K562 (cell line): ENCODE data around the gene KRT8. TPM values are rescaled to one million over a fixed set of nuclear protein-coding genes. Genes with fewer than 3 reads are reported as not detected.

ENCODE experiments used
- FOXJ2 ChIP-seq: fragments of 200-800 bp; sonication (Bioruptor generic); IDR thresholded peaks from 2 replicates; pipeline ENCODE4 v1.6.1; 2016; ENCODE audit warnings: missing genetic modification characterization, missing compliant biosample characterization
- GATAD2B ChIP-seq: fragments of 450-650 bp; IDR thresholded peaks from 2 replicates; pipeline ENCODE4 v1.6.1; 2017; ENCODE audit warnings: mild to moderate bottlenecking, borderline replicate concordance
- HSF4 ChIP-seq: fragments of 250-450 bp; sonication (Bioruptor Pico); IDR thresholded peaks from 2 replicates; pipeline ENCODE4 v2.1.2; 2022; ENCODE audit warnings: mild to moderate bottlenecking, moderate library complexity, borderline replicate concordance
- KDM2B ChIP-seq: fragments of 250-450 bp; sonication (Bioruptor Pico); IDR thresholded peaks from 2 replicates; pipeline ENCODE4 v1.8.0; 2021; ENCODE audit warnings: mild to moderate bottlenecking, moderate library complexity
- MAFF ChIP-seq: IDR thresholded peaks from 2 replicates; pipeline ENCODE4 v1.6.1; 2012; ENCODE audit warnings: low read length, improper control_type of control experiment
- MCM2 ChIP-seq: fragments of 450-650 bp; IDR thresholded peaks from 2 replicates; pipeline ENCODE4 v1.6.1; 2017; ENCODE audit warnings: low read depth, mild to moderate bottlenecking
- SAFB ChIP-seq: fragments of 200-400 bp; formaldehyde crosslinking; IDR thresholded peaks from 2 replicates; pipeline ENCODE4 v1.6.1; 2017; ENCODE audit warnings: low read depth, low read length, borderline replicate concordance
- TAF15 ChIP-seq: fragments of 200-400 bp; formaldehyde crosslinking; IDR thresholded peaks from 2 replicates; pipeline ENCODE4 v1.6.1; 2017; ENCODE audit warnings: mild to moderate bottlenecking, low read depth, low read length, moderate library complexity
- THRA ChIP-seq: fragments of 450-650 bp; IDR thresholded peaks from 2 replicates; pipeline ENCODE4 v1.6.1; 2017; ENCODE audit warnings: mild to moderate bottlenecking, moderate library complexity
- ZNF311 ChIP-seq: fragments of 250-450 bp; sonication (Bioruptor Pico); IDR thresholded peaks from 2 replicates; pipeline ENCODE4 v1.4.0; 2020; ENCODE audit warnings: mild to moderate bottlenecking, moderate library complexity
- ZSCAN32 ChIP-seq: fragments of 450-650 bp; formaldehyde crosslinking; IDR thresholded peaks from 2 replicates; pipeline ENCODE4 v1.4.0; 2020; ENCODE audit warnings: mild to moderate bottlenecking, moderate library complexity
- polyA plus RNA-seq, 8 experiments: library from polyadenylated mRNA; depleted of rRNA in 4 of 8; stranded (reverse) in 5 of 8; unstranded in 3 of 8; fragments of >200 nt; fragmentation: Nextera tagmentation in 2 of 8; fragmentation: Illumina TruSeq in 1 of 8; extraction: Ambion mirVana in 2 of 8; extraction: Trizol in 1 of 8; gene quantifications; 2 replicates each; pipeline versions ENCODE4 v1.2.1 to v1.2.3, GENCODE V29; 2011 to 2014; ENCODE audit warnings: inconsistent platforms in 1 of 8, missing spikeins in 1 of 8
- total RNA-seq, 7 experiments: library from RNA; depleted of rRNA in 6 of 7; stranded (reverse); fragments of >200 nt in 6 of 7; fragmentation: Illumina TruSeq in 2 of 7; extraction: Trizol in 2 of 7; gene quantifications; 2 replicates each; pipeline versions ENCODE4 v1.2.1 to v1.2.3, GENCODE V29; 2011 to 2021; ENCODE audit warnings: low replicate concordance in 1 of 7
- TF ChIP-seq, protein P1 (sequence below), 2 experiments: fragments of 450-650 bp in 1 of 2; sonication (generic) in 1 of 2; formaldehyde crosslinking in 1 of 2; IDR thresholded peaks; 2 replicates each; pipeline versions ENCODE4 v1.7.1 to v1.9.0; 2016 to 2022; ENCODE audit warnings: inconsistent platforms in 1 of 2, mild to moderate bottlenecking in 1 of 2, missing genetic modification reagents in 1 of 2
- TF ChIP-seq, protein P2 (sequence below): fragments of 450-650 bp; formaldehyde crosslinking; IDR thresholded peaks from 2 replicates; pipeline ENCODE4 v1.4.0; 2020; ENCODE audit warnings: mild to moderate bottlenecking, moderate library complexity
- TF ChIP-seq, protein P3 (sequence below): sonication (generic); formaldehyde crosslinking; IDR thresholded peaks from 2 replicates; pipeline ENCODE4 v1.8.0; 2022; ENCODE audit warnings: mild to moderate bottlenecking, missing genetic modification reagents

KRT8 gene
- total and polyA plus RNA-seq, 9 of the 15 experiments (the other 6 are each of a cell fraction or from before 2014, with no cell fraction given): 41.5 to 661 (median 260) TPM

DNA sequence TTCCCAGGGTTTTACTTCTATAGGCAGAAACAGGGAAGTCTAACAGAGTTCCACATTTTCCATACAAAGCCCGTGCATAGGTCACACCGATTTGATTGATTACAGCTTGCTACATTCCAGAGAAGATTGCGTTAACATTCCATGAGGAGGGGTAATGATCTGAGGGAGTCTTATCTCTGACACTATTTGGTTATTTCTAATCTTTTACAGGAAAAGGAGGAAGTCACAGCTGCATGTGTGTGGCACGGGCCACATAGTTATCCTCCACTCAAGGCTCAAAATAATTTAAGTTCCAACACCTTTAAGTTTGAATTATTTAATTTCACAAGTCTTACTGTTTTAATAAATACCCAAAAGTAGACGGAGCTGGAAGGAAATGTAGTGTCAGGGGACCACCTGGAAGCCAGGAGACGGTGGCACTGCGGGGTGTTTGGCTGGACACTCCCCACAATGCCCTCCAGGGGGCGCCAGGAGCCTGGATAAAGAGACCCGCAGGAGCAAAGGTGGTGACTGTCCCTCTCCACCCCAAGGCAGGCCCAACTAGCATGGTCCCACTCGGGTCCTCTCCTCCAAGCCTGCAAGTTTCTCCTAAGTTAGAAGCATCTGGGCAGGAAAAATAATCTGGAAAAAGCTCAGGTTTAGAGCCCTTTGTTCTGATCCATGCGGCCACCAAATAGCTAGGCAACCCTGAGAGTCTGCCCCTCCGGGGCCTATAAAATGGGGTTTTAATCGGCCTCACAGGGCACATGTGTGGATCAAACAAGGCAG is 20.2 kb downstream of the KRT8 start (continued):
- TF ChIP-seq THRA (no peak), HSF4 (CRISPR knock-in tag) (no peak), MAFF (no peak), GATAD2B (no peak), KDM2B (CRISPR knock-in tag) (no peak), ZNF311 (CRISPR knock-in tag) (no peak), TAF15 (no peak), ZSCAN32 (CRISPR knock-in tag) (no peak), MCM2 (no peak), FOXJ2 (no peak), SAFB (no peak)
- TF ChIP-seq, protein P1, sequence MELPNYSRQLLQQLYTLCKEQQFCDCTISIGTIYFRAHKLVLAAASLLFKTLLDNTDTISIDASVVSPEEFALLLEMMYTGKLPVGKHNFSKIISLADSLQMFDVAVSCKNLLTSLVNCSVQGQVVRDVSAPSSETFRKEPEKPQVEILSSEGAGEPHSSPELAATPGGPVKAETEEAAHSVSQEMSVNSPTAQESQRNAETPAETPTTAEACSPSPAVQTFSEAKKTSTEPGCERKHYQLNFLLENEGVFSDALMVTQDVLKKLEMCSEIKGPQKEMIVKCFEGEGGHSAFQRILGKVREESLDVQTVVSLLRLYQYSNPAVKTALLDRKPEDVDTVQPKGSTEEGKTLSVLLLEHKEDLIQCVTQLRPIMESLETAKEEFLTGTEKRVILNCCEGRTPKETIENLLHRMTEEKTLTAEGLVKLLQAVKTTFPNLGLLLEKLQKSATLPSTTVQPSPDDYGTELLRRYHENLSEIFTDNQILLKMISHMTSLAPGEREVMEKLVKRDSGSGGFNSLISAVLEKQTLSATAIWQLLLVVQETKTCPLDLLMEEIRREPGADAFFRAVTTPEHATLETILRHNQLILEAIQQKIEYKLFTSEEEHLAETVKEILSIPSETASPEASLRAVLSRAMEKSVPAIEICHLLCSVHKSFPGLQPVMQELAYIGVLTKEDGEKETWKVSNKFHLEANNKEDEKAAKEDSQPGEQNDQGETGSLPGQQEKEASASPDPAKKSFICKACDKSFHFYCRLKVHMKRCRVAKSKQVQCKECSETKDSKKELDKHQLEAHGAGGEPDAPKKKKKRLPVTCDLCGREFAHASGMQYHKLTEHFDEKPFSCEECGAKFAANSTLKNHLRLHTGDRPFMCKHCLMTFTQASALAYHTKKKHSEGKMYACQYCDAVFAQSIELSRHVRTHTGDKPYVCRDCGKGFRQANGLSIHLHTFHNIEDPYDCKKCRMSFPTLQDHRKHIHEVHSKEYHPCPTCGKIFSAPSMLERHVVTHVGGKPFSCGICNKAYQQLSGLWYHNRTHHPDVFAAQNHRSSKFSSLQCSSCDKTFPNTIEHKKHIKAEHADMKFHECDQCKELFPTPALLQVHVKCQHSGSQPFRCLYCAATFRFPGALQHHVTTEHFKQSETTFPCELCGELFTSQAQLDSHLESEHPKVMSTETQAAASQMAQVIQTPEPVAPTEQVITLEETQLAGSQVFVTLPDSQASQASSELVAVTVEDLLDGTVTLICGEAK (IDR thresholded peaks at IDR 0.05): no peak
- TF ChIP-seq, protein P1 (CRISPR knock-in tag; IDR thresholded peaks at IDR 0.05): no peak
- TF ChIP-seq, protein P2, sequence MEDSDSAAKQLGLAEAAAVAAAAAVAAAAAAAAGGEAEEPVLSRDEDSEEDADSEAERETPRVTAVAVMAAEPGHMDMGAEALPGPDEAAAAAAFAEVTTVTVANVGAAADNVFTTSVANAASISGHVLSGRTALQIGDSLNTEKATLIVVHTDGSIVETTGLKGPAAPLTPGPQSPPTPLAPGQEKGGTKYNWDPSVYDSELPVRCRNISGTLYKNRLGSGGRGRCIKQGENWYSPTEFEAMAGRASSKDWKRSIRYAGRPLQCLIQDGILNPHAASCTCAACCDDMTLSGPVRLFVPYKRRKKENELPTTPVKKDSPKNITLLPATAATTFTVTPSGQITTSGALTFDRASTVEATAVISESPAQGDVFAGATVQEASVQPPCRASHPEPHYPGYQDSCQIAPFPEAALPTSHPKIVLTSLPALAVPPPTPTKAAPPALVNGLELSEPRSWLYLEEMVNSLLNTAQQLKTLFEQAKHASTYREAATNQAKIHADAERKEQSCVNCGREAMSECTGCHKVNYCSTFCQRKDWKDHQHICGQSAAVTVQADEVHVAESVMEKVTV (CRISPR knock-in tag): peak; percentile 98
- TF ChIP-seq, protein P3, sequence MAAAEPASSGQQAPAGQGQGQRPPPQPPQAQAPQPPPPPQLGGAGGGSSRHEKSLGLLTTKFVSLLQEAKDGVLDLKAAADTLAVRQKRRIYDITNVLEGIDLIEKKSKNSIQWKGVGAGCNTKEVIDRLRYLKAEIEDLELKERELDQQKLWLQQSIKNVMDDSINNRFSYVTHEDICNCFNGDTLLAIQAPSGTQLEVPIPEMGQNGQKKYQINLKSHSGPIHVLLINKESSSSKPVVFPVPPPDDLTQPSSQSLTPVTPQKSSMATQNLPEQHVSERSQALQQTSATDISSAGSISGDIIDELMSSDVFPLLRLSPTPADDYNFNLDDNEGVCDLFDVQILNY (CRISPR knock-in tag): no peak
